ENCODE results near the gene TMOD2. TPM values are rescaled to one million over a fixed set of nuclear protein-coding genes. Genes with fewer than 3 reads are reported as not detected.

The TMOD2 gene
- polyA plus RNA-seq, 3 donors: 5.8 to 12.7 (median 6.2) TPM

- H4K20me1 ChIP-seq (ENCODE audit: insufficient read depth, low read length): peaks cover 97% of the 10 kb centered on the region
- no peaks in the 10 kb centered on the region for H3K27me3 Mint-ChIP-seq (ENCODE audit: low read depth in 3 of 3)
- no peak for DNase-seq
- intact Hi-C loops (cut with micrococcal nuclease): no loop called here
- H3K36me3 Mint-ChIP-seq: peaks cover 58 to 71% of the 10 kb centered on the region in 2 donors
- no peaks in the 10 kb centered on the region for H3K9me3 ChIP-seq (replicated peaks in 1 of 2; ENCODE audit: control insufficient read depth in 1 of 2, insufficient read depth in 1 of 2, low read length in 2 of 2)
- H3K9me3 Mint-ChIP-seq: no peaks in the 10 kb centered on the region
- no peak overlapping the region for H3K4me3 ChIP-seq (replicated peaks in 1 of 3; ENCODE audit: low read depth in 2 of 3, low read length in 3 of 3)
- H3K79me2 ChIP-seq (ENCODE audit: insufficient read depth, low read length): peaks cover 51% of the 10 kb centered on the region
- H2AFZ ChIP-seq (ENCODE audit: insufficient read depth, low read depth, low read length, poor library complexity, severe bottlenecking): no peak overlapping the region
- peaks cover 0 to 8% of the 10 kb centered on the region in 2 donors for H3K4me1 ChIP-seq (ENCODE audit: control insufficient read depth in 1 of 2, insufficient read depth in 2 of 2, low read length in 2 of 2)
- H3K4me3 Mint-ChIP-seq: no peak overlapping the region
- no peak for TF ChIP-seq CTCF (IDR thresholded peaks at IDR 0.05)
- no peak overlapping the region for H3K4me2 ChIP-seq (replicated peaks; ENCODE audit: extremely low read depth, low read length, poor library complexity, severe bottlenecking)
- 100% methylated on average over 1 of the region's 4 CpGs for WGBS (ENCODE audit: insufficient coverage)
- peak overlapping the region in 4 of 7 donors; percentile 1 to 59 (median 18) for H3K27ac Mint-ChIP-seq
- H3K36me3 ChIP-seq (replicated peaks in 1 of 2; ENCODE audit: control insufficient read depth in 1 of 2, insufficient read depth in 2 of 2, low read length in 2 of 2): peaks cover 45 to 77% of the 10 kb centered on the region in 2 donors
- no peak overlapping the region for H3K27ac ChIP-seq (ENCODE audit: low read depth in 1 of 2, low read length in 2 of 2)
- no peak overlapping the region for H3K9ac ChIP-seq (ENCODE audit: insufficient read depth, low read length, poor library complexity, severe bottlenecking)
- H3K4me1 Mint-ChIP-seq: peaks cover 11% of the 10 kb centered on the region
- H3K27me3 ChIP-seq (ENCODE audit: control insufficient read depth in 2 of 2, insufficient read depth in 2 of 2, low read length in 2 of 2): no peaks in the 10 kb centered on the region
Measured at GRCh38 chr15:51864408-51865056, 113.1 kb downstream of the TMOD2 start.

- no CpG with 5 or more reads among the region's 1 CpG for WGBS (ENCODE audit: insufficient coverage)
- Histone ChIP-seq H3K4me2 (replicated peaks; ENCODE audit: extremely low read depth, low read length, poor library complexity, severe bottlenecking) (no peak overlapping the region), H3K27me3 (ENCODE audit: control insufficient read depth in 2 of 2, insufficient read depth in 2 of 2, low read length in 2 of 2) (no peaks in the 10 kb centered on the region), H3K4me3 (replicated peaks in 1 of 3; ENCODE audit: low read depth in 2 of 3, low read length in 3 of 3) (no peak overlapping the region), H3K9me3 (replicated peaks in 1 of 2; ENCODE audit: control insufficient read depth in 1 of 2, insufficient read depth in 1 of 2, low read length in 2 of 2) (no peaks in the 10 kb centered on the region), H3K79me2 (ENCODE audit: insufficient read depth, low read length) (peaks cover 43% of the 10 kb centered on the region), H3K27ac (ENCODE audit: low read depth in 1 of 2, low read length in 2 of 2) (no peak overlapping the region), H4K20me1 (ENCODE audit: insufficient read depth, low read length) (peaks cover 93% of the 10 kb centered on the region), H3K36me3 (replicated peaks in 1 of 2; ENCODE audit: control insufficient read depth in 1 of 2, insufficient read depth in 2 of 2, low read length in 2 of 2) (peaks cover 51 to 85% of the 10 kb centered on the region in 2 donors), H2AFZ (ENCODE audit: insufficient read depth, low read depth, low read length, poor library complexity, severe bottlenecking) (no peak overlapping the region), H3K4me1 (ENCODE audit: control insufficient read depth in 1 of 2, insufficient read depth in 2 of 2, low read length in 2 of 2) (peaks cover 0 to 8% of the 10 kb centered on the region in 2 donors), H3K9ac (ENCODE audit: insufficient read depth, low read length, poor library complexity, severe bottlenecking) (no peak overlapping the region)
- Mint-ChIP-seq H3K27ac (peak overlapping the region in 1 of 7 donors; percentile 43), H3K4me3 (no peak overlapping the region), H3K36me3 (peaks cover 58 to 72% of the 10 kb centered on the region in 2 donors), H3K4me1 (peaks cover 11% of the 10 kb centered on the region), H3K9me3 (no peaks in the 10 kb centered on the region), H3K27me3 (ENCODE audit: low read depth in 3 of 3) (no peaks in the 10 kb centered on the region)
- no peak for DNase-seq
- TF ChIP-seq CTCF (IDR thresholded peaks at IDR 0.05): no peak
- intact Hi-C loops (cut with micrococcal nuclease): no loop called here
Measured at GRCh38 chr15:51865317-51865716, 113.9 kb downstream of the TMOD2 start.

Small RNAs within 50 kb of the gene (small RNA-seq; reads per million reads assigned to genes)
- gene AC090971.5 (ENCODE audit: insufficient read length, low read depth) (not detected), gene RF00017 (ENCODE audit: insufficient read length, low read depth) (not detected)

Other genes with a start within 250 kb of the TMOD2 start
- 100 to 1,000 TPM in 1 of 3 donors, 10 to 100 TPM in 2; 29.1 to 449 (median 45.5) TPM for gene DMXL2, start 128.8 kb upstream of the TMOD2 start, polyA plus RNA-seq
- gene SCG3, start 70.1 kb upstream of the TMOD2 start, polyA plus RNA-seq: not detected
- gene LYSMD2, start 13.9 kb upstream of the TMOD2 start, polyA plus RNA-seq: 10 to 100 TPM; 33.2 to 64.7 (median 50.5) TPM
- gene TMOD3, start 78.1 kb downstream of the TMOD2 start, polyA plus RNA-seq: 10 to 100 TPM in 2 of 3 donors, 1 to 10 TPM in 1; 7.7 to 34.8 (median 27.8) TPM
- gene LEO1, start 220.2 kb downstream of the TMOD2 start, polyA plus RNA-seq: 1 to 10 TPM; 1.4 to 9.3 (median 4.7) TPM

Measured in CD14-positive monocyte (primary cell).